ENCODE data around the gene GJA8. TPM values are rescaled to one million over a fixed set of nuclear protein-coding genes. Genes with fewer than 3 reads are reported as not detected.

GJA8 gene
- total RNA-seq, 2 donors from 2014 or later = 1.1 TPM; not detected in 1

GRCh38 chr1:147892731-147893214 lies 9.8 kb upstream of the GJA8 start:
- peak; percentile 16 for DNase-seq (ENCODE audit: low spot score)
- TF ChIP-seq POLR2A (IDR thresholded peaks at IDR 0.05) (no peak), POLR2AphosphoS5 (IDR thresholded peaks at IDR 0.05) (peak; percentile 27)
- TF ChIP-seq, protein P1, sequence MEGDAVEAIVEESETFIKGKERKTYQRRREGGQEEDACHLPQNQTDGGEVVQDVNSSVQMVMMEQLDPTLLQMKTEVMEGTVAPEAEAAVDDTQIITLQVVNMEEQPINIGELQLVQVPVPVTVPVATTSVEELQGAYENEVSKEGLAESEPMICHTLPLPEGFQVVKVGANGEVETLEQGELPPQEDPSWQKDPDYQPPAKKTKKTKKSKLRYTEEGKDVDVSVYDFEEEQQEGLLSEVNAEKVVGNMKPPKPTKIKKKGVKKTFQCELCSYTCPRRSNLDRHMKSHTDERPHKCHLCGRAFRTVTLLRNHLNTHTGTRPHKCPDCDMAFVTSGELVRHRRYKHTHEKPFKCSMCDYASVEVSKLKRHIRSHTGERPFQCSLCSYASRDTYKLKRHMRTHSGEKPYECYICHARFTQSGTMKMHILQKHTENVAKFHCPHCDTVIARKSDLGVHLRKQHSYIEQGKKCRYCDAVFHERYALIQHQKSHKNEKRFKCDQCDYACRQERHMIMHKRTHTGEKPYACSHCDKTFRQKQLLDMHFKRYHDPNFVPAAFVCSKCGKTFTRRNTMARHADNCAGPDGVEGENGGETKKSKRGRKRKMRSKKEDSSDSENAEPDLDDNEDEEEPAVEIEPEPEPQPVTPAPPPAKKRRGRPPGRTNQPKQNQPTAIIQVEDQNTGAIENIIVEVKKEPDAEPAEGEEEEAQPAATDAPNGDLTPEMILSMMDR (IDR thresholded peaks at IDR 0.05) = peak; percentile 77 to 90 (median 88)
- Histone ChIP-seq H3K4me3 (no peak overlapping the region), H3K27me3 (replicated peaks; ENCODE audit: insufficient read depth) (no peaks in the 10 kb centered on the region), H3K4me1 (replicated peaks) (no peaks in the 10 kb centered on the region), H3K9me3 (no peaks in the 10 kb centered on the region), H3K36me3 (no peaks in the 10 kb centered on the region), H3K27ac (no peak overlapping the region)
- intact Hi-C loops (cut with DNase I) = loop anchor here (1.0 to 10.0 kb wide), 3 partner anchors 168 to 398 kb away; no protein-coding TSS in a partner anchor
- WGBS = 7% methylated on average over 1 of the region's 1 CpG

DNA sequence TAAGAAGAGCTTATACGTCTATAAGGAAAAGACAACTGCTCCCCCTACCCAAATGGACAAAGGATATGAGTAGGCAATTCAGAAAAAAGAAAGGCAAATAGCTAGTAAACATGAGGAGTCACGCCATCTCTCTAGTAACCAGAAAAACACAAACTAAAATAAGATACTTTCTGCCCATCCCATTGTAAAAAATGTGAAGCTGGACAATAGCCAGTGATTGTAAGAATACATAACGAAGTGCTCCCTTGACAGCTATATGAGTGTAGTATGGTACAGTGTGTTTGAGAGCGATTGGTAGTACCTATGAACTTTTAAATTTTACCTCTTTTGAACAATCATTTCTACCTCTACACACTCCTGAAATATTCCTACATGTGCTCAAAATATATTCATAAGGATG lies 7.5 kb upstream of the GJA8 start:
- Histone ChIP-seq H3K36me3 (no peaks in the 10 kb centered on the region), H3K27me3 (replicated peaks; ENCODE audit: insufficient read depth) (no peaks in the 10 kb centered on the region), H3K4me3 (no peak overlapping the region), H3K4me1 (replicated peaks) (no peaks in the 10 kb centered on the region), H3K27ac (no peak overlapping the region), H3K9me3 (no peaks in the 10 kb centered on the region)
- TF ChIP-seq, protein P1 (IDR thresholded peaks at IDR 0.05) = no peak
- TF ChIP-seq POLR2AphosphoS5 (IDR thresholded peaks at IDR 0.05) = no peak
- TF ChIP-seq POLR2A (IDR thresholded peaks at IDR 0.05) = no peak
- intact Hi-C loops (cut with DNase I) = loop anchor here (10.0 kb wide), 1 partner anchor 400 kb away; no protein-coding TSS in a partner anchor
- no peak for DNase-seq (ENCODE audit: low spot score)
- whole genome bisulfite sequencing = 49% methylated on average over 4 of the region's 4 CpGs

- TF ChIP-seq POLR2AphosphoS5 (IDR thresholded peaks at IDR 0.05) = no peak
- TF ChIP-seq, protein P1 (IDR thresholded peaks at IDR 0.05) = no peak
- no peak for TF ChIP-seq POLR2A (IDR thresholded peaks at IDR 0.05)
- Histone ChIP-seq H3K4me3 (no peak overlapping the region), H3K27me3 (replicated peaks; ENCODE audit: insufficient read depth) (no peaks in the 10 kb centered on the region), H3K27ac (no peak overlapping the region), H3K4me1 (replicated peaks) (no peaks in the 10 kb centered on the region), H3K9me3 (no peaks in the 10 kb centered on the region), H3K36me3 (no peaks in the 10 kb centered on the region)
- DNase-seq (ENCODE audit: low spot score) = no peak
- 29% methylated on average over 8 of the region's 8 CpGs for WGBS
- intact Hi-C loops (cut with DNase I) = loop anchor here (10.0 kb wide), 1 partner anchor 402 kb away; no protein-coding TSS in a partner anchor
These were observed 5.4 kb upstream of the GJA8 start for GRCh38 chr1:147897029-147897752.

- Histone ChIP-seq H3K9me3 (no peaks in the 10 kb centered on the region), H3K27me3 (replicated peaks; ENCODE audit: insufficient read depth) (no peaks in the 10 kb centered on the region), H3K4me3 (no peak overlapping the region), H3K36me3 (no peaks in the 10 kb centered on the region), H3K4me1 (replicated peaks) (no peaks in the 10 kb centered on the region), H3K27ac (no peak overlapping the region)
- no peak for DNase-seq (ENCODE audit: low spot score)
- WGBS = 88% methylated on average over 4 of the region's 4 CpGs
- intact Hi-C loops (cut with DNase I) = loop anchor here (10.0 kb wide), 1 partner anchor 403 kb away; no protein-coding TSS in a partner anchor
- TF ChIP-seq POLR2A (IDR thresholded peaks at IDR 0.05) (no peak), POLR2AphosphoS5 (IDR thresholded peaks at IDR 0.05) (no peak)
- TF ChIP-seq, protein P1 (IDR thresholded peaks at IDR 0.05) = no peak
These were observed 4.8 kb upstream of the GJA8 start for GRCh38 chr1:147897789-147898188.

DNA sequence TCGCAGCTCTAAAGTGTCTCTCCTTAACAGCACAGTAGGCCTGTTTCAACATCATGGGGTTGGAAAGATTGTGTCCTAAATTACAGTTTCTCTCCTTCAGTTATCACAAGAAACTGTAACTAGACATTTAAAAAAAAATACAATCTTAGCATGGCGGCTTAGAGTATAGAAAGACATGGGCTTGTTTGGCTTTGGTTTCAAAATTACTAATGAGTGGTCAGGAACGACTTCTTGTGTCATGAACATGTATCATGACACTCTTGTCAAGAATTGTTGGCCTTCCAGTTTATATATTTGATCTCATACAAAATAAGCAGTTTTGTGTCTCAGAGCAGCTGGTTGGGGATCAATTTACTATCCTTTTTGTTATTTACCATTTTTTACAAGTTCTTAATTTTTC lies 2.1 kb downstream of the GJA8 start:
- DNase-seq (ENCODE audit: low spot score) = no peak
- intact Hi-C loops (cut with DNase I) = no loop called here
- Histone ChIP-seq H3K4me1 (replicated peaks) (no peaks in the 10 kb centered on the region), H3K9me3 (no peaks in the 10 kb centered on the region), H3K36me3 (no peaks in the 10 kb centered on the region), H3K27ac (no peak overlapping the region), H3K27me3 (replicated peaks; ENCODE audit: insufficient read depth) (no peaks in the 10 kb centered on the region), H3K4me3 (no peak overlapping the region)
- TF ChIP-seq, protein P1 (IDR thresholded peaks at IDR 0.05) = no peak
- TF ChIP-seq POLR2AphosphoS5 (IDR thresholded peaks at IDR 0.05) = no peak
- TF ChIP-seq POLR2A (IDR thresholded peaks at IDR 0.05) = no peak
- WGBS = 75% methylated on average over 3 of the region's 3 CpGs

Data from prostate gland (tissue), 2 donors.